NK-92 (cell line): ENCODE results near the gene SRSF12.

ENCODE experiments used
- DNase-seq: peaks from one replicate; lab custom pipeline; 2025; ENCODE audit not compliant: unreplicated experiment; lab: John Stamatoyannopoulos, UW

Gene SRSF12

DNA sequence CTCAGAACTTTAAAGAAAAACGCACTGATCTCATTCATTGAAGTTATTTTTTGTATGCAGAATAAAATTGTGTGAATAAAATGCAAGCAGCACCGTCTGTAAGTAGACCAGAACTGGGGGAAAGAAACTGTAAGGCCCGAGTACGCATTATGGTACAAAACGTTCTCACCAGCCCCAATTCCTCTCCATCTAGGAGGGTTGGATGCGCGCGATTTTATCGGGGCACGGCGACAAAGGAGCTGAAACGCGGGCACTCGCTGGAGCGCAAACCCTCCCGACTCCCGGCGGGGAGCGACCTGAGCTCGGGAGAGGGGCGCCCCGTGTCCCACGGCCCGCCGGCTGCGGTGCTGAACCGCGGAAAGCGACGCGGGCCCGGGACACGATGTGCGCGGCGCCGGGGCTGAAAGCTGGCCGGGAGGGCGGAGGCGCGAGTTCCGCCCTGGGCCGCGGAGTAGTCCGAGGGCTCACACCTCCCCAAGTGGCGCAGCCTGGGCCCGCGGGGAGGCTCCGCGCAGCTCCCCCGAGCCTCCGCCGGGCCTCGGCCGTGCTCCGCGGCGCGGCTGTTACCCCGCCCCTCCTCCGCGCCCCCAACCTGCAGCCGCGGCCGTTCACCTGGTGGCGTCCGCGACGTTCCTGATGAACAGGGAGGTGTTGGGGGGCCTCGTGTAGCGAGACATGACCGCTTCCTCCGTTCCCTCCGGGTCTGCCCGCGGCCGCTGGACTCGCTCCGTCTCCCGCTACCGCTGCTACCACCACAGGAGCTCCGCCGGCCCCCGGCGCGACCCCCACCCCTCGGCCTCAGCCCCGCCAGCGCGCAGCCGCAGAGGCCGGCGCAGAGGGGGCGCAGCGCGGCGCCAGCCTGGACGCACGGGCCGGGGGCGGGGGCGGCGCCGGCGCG, at the start of gene SRSF12:
TSS of gene SRSF12 (minus strand) at position 861 of the 898 bp plus-strand sequence. CDS start at position 677, 184 bp downstream.
- no peak for DNase-seq

DNA sequence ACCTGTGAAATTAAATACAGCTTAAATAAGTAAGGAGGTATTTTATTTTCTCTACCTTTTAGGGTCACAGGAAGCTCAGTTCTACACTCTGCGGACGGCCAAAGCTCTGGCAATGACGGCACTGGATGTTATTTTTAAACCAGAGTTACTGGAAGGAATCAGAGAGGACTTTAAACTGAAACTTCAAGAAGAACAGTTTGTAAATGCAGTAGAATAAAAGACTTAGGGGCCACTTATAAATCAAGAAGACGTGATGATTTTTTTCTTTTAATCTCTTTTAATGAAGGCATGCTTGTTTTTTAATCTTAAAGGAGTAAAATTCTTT, 44.1 kb upstream of the SRSF12 start:
- no peak for DNase-seq

DNA sequence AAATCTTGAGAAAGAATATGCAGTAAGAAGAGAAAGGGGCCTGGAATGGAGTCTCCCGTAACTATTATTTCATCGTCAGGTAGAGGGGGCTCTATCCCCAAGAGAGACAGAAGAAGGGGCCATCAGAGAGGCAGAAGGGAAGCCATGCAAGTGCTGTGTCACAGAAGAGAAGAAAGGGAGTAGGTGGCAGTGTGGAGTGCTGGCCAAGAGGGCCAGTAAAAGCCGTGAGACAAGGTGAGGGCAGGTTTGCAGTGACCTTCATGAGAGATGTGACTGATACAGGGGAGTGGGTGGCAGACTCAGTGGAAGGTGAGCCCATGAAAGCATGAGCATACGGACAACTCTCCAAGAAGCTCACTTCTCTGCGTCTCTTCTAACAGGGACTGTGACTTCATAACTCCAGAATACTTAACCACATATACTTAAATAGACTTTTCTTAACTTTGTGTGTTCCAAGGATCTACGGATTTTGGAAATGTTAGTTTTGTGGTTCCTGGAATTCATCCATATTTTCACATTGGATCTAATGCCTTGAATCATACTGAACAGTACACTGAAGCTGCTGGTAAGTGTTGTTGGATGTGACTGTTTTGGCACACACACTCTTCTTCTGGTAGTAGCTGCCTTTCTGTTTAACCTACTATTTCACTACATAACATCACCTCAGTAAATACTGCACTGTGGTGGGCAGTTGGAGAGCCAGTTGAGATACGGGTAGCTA, 43.6 kb upstream of the SRSF12 start:
- no peak for DNase-seq

DNA sequence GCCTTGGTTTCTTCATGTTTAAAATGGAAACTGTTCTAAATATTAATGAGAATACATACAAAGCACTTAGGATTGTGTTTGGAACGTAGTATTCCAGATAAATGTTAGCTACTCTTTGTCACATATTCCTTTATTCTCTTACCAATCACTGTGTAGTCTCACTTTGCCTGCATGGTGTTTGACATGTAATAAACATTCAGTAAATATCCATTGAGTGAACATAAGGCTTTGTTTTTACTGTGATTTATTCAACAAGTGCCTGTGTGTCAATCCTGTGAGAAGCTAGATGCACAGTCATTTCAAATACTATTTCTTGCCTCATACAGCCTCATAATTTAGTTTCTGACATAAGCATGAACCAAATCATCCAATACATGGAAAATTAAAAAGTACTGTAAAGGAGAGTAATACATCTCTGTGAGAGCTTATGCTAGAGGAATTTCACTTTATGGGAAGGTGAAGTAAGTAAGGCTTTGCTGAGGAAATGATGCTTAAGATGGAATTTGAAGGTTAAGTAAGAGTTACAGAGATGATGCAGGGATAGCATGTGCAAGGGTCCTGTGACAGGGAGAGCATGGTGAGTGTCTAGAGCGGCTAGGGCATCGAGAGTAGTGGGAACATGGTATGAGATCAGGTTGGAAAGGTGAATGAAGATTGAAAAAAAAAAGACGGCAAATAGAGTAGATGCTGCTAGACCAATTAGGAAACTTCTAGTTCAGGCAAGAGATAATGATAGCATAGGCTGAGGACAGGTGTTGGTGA, 42.6 kb upstream of the SRSF12 start:
- no peak for DNase-seq

DNA sequence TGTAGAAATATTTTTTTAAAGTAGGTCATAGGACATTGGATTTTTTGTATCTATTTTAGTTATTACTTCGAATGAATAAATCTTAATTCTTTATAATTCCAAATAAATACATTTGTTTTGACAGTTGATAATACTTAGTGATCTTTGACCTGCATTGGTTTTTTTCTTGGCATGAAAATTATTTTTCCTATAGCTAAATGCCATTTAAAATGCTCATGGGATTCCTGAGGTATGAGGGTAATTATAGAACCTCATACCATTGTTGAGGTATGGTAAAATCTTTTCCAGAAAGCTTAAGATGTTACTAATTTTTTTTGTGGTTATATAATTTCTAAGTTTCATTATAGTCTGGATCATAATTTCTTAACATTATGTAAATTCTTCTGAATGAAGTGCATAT, 36.3 kb upstream of the SRSF12 start:
- no peak for DNase-seq

DNA sequence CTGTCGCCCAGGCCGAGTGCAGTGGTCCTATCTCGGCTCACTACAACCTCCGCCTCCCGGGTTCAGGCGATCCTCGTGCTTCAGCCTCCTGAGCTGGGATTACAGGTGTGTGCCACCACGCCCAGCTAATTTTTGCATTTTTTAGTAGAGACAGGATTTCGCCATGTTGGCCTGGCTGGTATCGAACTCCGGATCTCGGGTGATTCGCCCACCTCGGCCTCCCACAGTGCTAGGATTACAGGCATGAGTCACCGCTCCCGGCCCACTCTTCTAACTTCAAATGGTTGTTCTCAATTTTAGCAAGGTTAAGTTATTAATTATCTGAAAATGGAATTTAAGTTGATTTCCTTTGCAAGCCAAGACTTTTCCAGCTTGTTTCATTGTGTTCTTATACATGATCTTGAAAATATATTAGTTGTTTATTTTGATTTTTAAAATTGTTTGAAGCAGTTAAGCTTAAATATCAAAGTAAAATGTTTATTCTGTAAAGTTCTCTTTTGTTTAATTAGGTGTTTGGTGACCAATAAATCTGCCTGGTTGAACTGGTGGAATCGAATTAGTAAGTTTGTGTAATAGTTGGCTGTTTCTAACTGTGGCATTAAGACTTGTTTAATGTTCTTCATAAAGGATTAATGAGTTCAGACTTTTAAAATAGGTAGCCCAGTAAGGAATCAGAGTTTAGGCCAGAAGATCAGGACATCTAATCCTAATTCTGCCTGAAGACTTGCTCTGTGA, 30.3 kb upstream of the SRSF12 start:
- no peak for DNase-seq

DNA sequence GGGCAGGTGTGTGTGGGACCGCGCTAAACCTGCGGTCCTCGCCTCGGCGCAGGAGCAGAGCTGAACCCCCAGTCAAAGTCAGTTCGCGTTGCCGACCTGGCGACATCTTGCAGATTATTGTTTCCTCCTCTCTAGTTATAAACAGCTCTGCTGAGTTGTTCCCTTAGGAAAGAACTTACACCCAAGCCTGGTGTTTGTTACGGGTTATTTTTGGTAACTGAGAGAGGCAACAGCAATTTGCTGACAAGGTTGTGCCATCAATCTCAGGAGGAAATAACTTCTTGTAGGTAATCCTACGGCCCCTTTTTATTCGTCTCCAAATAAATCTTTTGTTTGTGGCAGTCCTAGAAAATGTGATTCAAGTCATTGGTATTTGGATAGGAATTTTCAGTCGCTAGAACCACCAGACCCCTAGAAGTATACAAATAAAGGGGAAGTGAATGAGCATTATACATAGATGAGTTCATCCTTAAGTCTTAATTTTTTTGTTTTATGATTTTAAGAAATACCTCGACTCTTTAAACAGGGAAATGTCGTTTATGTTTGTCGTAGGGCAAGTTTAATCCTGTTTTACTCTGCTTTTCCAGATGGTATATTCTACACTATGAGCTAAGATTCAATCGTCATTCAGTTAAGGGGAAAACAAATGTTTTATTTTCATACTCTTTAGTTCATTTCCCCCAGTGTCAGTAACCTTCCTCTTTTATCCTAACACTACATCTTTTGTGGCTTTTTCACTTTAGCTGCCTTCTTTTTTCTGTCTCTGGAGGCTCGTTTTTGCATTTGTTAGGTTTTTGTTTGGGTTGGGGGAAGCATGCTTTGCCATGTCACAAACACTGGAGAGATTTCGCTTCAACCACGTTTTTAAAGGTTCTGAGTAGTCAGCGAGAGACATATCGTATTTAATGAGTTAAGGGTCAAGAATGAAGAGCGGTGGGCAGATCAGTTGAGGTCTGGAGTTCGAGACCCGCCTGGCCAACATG, 29.1 kb upstream of the SRSF12 start:
- DNase-seq = no peak

DNA sequence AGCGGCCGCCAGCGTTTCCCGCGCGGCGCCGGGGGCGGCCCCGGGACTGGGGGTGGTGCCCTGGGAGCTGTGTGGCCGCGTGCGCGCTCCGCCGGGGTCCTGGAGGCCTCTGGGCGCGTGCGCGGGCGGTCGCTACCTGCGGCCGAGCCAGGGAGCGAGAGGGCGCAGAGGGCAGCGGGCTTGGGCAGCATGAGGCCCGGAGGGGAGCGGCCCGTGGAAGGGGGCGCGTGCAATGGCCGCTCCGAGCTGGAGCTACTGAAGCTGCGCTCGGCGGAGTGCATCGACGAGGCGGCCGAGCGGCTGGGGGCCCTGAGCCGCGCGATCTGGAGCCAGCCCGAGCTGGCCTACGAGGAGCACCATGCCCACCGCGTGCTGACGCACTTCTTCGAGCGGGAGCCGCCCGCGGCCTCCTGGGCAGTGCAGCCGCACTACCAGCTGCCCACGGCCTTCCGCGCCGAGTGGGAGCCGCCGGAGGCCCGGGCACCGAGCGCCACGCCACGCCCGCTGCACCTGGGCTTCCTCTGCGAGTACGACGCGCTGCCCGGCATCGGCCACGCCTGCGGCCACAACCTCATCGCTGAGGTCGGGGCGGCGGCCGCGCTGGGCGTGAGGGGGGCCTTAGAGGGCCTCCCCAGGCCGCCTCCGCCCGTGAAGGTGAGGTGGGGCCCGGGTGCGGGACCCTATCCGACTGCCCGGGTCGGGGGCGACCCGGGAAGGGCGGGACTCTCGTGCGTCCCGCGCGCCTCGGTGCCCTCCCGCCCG, 28.3 kb upstream of the SRSF12 start, which contains the start of gene PM20D2:
TSS of gene PM20D2 (plus strand) at position 100 of the 762 bp plus-strand sequence. CDS start at position 190, 90 bp downstream.
- no peak for DNase-seq

DNA sequence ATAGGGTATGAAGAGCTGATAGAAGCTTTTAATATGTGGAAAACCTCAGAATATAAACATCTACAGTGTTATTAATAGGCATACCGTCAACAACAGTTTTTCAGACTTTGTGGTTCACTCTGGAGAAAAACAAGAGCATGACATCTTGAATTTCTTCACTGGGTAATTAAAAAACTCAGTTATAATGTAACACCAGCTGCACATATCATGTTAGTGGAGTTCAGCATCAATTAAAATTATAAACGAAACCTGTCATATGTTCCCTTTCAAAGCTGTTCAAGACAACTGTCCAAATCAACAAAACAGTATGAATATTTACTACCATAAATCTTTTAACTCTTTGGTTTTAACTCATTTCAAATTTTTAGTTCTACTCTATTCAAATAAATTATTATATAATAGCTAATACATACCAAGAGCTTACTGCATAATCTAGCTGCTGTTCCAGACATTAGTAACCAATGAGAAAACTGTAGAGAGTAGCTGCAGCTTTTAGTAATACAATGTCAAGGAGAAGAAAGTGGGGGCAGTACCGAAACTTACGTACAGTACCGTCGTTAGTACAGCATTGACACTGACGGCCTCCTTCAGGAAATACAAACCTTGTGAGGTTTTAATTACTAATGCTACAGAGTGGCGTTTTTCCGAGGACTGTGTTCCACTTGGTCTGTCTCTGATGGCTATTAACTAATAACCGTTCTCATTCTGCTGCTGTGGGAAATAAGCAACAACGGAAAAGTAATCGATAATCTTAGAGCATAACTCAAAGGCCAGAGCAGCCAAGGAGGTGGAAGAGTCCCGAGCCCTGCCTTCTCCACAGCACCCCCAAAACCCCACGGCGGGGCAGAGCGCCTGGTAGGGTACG, 27.5 kb upstream of the SRSF12 start:
- no peak for DNase-seq

DNA sequence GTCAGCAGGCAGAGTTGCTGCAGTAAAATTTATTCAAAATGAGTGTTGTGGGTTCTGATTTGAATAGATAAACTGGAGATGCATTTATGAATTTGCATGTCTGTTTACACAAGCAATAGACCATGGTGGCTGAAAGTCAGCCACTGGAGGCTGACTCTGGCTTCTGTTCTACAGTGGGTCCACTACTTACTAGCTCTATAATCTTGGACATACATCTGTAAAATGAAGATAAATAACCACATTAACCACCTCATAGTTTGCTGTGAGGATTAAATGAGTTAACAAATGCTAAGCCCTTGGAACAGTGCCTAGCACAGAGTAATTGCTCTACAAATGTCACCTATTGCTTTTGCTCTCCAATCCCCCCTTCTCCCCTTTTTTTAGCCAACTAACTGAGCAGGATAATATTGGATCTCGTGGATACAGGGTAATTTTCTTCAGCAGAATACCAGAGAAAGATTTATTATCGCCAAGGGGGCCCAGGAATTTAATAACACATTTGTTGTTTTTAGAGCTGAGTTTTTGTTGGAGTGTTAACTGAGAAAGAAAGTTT, 26.6 kb upstream of the SRSF12 start:
- no peak for DNase-seq

DNA sequence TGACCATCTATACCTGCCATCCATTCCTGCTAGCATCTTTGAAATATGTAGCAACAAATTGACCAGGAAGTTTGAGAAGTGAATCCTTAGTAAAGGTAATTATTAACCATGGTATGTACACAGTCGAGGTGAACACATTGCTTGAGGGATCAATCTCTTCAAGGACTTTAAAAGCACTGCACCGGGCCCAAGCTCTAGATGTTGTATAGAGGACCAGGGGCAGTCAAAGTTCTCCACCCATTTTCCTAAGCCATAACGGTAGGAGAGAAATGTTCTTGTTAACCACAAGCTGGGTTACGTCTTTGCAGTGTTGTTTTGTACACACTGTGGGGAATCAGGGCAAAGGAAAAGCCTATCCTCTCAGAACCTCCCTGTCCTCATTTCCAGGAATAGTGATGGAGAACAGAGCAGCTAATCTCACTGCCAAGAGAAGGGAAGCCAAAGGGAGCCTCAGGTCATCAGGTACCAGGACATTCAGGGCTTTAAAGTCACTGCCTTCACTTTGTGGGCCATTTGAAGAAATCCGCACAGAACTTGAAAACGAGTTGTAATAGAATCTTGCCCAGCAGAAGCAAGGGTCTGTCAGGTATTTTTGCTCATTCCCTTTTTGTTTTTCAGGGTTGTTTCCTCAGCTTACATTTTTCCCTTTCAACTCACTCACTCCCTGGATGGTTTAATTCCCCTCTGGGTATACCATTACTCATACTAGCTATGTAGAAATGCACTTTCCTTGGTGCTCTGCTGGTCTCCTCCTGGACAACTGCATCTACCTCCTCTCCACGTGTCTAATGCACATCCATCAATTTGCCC, 22.7 kb upstream of the SRSF12 start:
- no peak for DNase-seq

DNA sequence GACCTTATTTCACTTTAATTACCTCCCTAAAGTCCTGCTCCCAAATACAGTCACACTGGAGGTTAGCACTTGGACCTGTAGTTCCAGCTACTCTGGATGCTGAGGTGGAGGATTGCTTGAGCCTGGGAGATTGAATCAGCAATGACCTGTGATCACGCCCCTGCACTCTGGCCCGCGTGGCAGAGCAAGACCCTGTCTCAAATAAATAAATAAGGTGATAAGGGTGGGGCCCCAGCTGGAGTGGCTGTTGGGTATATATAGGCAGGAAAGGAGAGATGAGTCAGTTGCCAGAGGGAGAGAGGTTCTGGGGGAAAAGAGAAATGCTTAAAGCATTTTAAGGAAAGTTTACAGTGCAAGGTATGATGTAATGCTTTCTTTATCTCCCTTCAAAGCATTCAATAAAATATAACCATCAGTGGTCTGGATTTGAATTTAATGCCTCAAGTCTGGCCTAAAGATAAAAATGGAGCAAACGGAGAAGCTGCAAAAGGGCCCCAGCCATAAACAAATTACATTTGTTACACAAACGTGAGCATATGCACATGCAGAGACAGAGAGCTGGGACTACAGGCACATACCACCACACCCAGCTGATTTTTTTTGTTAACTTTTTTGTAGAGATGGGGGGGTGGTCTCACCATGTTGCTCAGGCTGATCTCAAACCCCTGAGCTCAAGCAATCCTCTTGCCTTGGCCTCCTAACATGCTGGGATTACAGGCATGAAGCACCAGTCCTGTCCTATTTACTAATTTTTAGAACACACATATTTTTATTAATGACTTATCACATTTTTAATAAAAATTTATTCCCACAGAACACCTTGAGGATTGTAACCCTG, 21.9 kb upstream of the SRSF12 start:
- DNase-seq = no peak

DNA sequence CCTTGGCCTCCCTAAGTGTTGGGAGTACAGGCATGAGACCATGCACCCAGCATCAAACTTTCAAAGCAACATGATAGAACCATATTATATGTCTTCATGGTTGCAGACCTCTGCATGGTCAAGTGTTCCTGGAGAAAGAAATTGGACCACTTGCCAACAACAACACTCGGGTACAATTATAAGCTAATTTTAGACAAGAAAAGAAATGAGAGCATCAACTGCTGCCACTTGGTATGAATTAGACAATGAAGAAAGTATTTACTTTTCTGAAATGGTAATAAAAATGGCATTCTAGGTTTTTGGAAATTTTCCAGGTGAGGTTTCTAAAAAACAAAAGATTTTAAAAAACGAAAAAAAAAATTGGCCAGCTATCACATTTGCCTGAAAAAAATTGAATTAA, 20.3 kb upstream of the SRSF12 start:
- no peak for DNase-seq

DNA sequence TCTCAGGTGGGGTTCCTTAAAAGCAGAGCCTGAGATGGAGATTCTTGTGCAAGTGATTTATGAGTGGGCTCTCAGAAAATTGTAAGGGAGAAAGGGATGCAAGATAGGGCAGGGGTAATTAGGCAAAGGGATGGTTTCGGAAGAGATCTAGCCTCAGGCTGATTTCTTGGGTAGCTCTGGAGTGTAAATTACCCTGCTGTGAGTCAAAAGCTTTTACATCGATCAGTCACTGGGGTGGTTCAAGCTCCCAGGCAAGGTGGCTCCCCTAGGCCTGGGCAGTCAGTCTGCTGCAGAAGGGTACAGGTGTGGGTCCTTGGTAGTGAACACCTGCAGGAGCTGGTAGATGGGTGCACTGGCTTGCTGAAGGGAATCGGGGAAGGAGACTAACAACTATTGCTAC, 16.9 kb upstream of the SRSF12 start:
- DNase-seq = no peak

DNA sequence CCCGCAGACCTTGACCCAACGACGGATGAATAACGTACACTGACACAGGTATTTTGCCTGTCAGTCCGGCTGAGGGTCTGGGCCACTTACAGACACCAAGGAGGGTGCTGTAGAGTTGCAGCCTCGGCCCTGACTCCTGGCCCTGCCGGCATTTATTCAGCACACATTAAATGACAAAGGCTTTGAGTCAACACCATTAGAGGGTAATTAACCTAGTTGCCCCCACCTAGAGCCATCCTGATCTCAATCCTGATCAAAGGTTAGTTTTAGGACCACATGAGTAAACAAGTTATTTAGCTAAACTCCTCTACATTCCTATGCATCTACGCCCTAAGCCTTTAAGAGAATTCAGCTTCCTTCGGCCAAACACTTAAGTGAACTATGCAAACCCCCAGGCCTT, 16.1 kb upstream of the SRSF12 start:
- DNase-seq = no peak

DNA sequence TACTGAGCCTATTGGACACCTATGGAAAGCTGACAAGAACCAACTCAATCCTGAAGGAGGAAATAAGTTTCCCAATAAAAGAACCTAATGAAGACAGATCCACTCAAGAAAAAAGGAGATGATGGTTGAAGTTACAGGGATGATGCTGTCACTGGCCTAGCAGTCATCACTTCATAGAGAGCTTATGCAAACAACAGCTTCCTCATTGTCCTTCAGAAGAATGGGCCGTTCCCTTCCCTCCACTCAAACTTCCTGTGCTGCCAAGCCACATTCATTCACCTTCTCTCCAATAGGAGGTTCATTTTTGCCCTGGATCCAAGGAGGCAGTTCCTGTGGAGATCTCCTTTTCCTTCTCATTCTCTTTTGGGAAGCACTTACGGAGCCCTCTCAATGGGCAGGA, 14.2 kb upstream of the SRSF12 start:
- DNase-seq = no peak
